Measurements from ENCODE around the gene SHISA9.

- TF ChIP-seq POLR2A (IDR thresholded peaks at IDR 0.05; ENCODE audit: low read length) = no peak
- TF ChIP-seq GATA1 (IDR thresholded peaks at IDR 0.05; ENCODE audit: low read depth, low read length) = no peak
These were observed 22.4 kb upstream of the SHISA9 start for GRCh38 chr16:12878973-12879372.

All from erythroblast (primary cell).